NOMO-1 (cell line): Measurements from ENCODE around the gene FBXL19.
"Not testable (repeated sequence)": the region's sequence is repeated elsewhere in the genome, so short reads cannot be mapped to it uniquely, and the experiment has no call there.

ENCODE experiments used
- DNase-seq, 2 experiments: peaks; one replicate each; lab custom pipeline; 2025; ENCODE audit not compliant: unreplicated experiment in 2 of 2; lab: John Stamatoyannopoulos, UW

FBXL19 gene

GRCh38 chr16:30923554-30924075 is at the start of gene FBXL19:
Gene FBXL19 (plus strand): TSS chr16:30923572. CDS start chr16:30925755, 2,183 bp downstream.
- DNase-seq = no peak

DNA sequence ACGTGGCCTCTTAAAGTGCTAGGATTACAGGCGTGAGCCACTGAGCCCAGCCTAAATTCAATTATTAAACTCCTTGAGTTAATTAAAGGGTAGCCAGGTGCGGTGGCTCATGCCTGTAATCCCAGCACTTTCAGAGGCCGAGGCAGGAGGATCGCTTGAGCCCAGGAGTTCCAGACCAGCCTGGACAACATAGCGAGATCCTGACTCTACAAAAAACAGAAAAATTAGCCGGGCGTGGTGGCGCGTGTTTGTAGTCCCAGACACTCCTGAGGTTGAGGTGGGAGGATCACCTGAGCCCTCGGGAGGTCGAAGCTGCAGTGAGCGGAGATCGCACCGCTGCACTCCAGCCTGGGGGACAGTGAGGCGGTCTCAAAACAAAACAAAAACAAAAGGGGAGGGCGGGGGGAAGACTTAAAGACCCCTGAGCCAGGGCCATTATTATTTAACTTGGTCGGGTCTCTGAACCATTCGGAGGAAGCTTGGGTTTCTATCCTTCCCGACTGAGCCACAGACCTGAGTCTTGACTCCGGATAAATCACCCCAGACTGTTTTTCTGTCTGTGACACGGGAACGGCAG is 49.0 kb upstream of the FBXL19 start:
- DNase-seq = no peak

DNA sequence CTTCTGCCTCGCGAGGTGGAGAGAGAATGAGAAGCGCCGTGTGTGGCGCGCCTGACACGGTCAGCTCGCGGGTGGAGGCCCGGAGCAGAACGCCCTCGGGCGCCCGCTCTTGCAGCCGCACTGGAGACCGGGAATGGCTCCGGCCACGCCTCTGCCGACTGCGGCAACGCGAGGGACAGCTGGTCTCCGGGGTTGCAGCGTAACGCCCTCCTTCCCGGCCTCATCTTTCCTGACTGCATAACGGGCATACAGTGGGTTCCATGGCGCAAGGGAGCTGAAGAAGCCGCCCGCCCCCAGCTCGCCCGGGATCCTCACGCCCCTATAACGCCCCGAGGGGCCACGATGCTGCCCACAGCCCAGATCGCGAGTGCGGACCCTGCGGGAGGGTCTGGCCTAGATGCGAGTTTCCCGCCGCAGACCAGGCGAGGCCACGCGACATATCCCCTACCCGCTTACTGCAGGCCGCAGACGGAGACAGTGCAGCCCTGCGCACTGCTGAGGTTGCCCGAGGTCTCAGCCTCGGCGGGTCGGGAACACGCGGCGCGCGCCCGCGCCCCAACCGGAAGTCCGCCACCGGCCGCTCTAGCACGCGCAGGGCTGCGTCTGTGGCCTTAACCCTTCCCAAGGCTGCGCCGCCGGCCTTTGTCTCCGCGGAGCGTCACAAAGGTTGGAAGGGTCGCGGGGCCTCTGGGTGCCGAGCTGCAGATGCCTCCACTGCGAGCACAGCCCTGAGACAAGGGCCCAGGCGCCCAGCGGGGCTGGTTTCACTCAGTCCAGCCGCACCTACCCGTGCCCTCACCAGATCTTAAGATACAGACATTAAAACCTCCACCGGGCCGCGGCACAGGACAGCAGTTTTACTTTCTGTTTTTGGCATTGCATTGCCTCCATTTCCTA is 48.3 kb upstream of the FBXL19 start:
- peak; percentile 79 to 92 for DNase-seq

DNA sequence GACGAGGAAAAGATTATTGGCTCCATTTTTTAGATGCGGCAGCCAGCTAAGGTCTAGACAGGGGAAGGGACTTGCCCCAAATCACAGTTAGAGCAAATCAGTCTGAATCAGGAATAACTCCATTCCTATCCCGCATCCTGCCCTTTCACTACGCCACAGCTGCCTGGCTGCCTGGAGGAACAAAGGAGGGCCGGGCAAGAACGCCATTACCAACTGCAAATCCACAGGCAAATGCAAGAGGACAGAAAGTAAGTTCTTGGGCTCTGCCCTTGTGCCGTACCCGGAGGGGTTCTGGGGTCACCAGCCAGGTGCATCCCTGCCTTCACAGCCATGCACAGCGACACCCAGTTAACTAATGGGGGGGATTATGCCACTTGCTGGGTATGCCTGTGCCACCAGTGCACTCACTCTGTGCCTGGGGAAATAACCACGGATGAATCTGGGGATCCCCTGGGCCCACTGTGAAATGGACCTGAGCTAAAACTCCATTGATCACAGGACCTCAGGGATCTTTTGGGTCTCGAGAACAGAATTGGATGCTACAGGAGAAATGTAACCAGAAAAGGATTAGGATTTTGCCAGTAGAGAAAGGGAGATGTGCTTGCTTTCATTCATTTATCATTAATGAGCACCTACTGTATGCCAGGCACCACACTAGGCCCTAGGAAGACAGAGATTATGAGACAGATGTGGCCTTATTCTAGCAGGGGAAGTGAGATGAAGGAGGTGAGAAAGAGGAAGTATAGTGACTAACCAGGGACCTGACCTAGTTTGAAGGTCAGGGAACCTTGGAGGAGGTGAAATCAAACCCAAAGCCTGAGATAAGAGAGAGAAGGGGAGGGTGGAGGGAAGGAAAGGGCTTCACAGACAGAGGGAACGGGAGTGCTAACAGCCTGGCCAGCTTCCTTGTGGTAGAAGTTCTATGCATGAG is 47.2 kb upstream of the FBXL19 start:
- DNase-seq = peak; percentile 25 to 81

DNA sequence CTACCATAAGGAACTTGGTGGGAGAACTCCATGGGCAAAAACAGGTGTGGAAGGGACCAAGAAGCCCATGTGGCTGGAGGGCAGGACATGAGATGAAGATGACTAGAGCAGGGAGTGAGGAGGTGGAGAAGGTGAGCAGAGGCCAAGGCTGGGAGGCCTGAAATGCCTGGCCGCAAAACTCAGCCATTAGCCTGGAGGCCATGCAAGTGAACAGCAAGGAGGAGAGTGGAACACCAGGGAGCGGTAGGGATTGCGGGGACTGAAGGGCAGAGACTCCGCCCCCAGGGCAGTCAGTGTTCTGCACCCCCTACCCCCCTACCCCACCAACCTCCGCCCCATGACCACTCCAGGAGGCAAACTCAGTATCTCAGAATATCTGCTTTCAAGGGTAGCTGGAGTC is 46.5 kb upstream of the FBXL19 start:
- DNase-seq = no peak

DNA sequence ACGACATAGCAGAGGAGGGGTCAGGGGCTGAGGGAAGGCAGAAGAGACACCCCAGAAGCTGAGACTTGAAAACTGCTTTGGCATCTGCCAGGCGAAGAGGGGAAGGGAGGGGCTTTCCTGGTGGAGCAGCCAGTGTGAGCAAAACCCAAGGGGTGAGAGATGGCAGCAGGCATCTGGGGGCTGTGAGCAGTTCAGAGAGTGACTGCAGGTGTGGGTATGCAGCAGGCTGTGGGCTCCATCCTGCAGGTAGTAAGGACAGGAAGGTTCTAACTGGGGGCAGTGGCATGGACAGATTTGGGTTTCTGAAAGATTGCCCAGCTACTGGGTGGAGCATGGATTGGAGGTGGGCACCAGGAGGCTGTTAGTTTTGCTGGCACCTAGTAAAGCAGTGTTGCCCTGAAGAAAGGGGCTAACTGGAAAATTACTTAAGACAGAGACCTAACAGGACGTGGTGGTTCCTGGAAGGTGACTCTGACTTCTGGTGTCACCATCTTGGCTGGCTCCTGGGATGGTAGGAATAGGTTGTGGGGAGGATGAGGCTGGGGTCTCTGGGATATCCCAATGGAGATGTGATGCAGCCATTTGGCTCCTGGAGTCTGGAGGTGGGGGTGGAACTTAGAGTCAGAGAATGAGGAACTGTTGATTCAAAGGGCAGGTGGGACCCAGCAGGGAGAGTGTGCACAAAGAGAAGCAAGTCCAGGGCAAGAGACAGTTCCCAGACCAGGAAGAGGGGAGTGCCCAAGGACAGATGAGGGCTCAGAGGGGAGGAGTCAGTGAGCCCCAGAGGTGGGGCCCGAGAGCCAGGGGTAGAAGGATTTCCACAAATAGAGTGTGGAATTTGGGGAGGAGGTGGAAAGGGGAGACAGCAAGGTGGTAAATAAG is 40.7 kb upstream of the FBXL19 start:
- DNase-seq = no peak

GRCh38 chr16:30884760-30885159 is 38.6 kb upstream of the FBXL19 start:
- no peak for DNase-seq

GRCh38 chr16:30885196-30885595 is 38.2 kb upstream of the FBXL19 start:
- DNase-seq = no peak

DNA sequence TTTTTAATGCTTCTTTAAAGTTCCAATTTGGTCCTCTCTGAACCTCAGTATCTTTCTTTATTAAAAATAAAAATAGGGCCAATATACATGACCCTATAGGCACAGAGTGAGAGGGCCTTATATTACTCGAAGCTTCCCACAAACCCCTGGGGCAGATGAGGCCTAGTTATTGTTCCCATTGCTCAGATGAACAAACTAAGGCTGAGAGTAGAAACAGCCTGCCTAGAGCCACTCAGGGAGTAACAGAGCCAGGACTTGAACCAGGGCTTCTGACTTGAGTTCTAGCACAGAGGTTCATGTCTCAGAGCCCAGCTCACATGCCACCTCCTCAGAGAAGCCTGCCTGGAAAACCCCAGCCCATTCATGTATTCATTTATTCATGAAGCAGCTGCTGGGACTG is 37.2 kb upstream of the FBXL19 start:
- no peak for DNase-seq

DNA sequence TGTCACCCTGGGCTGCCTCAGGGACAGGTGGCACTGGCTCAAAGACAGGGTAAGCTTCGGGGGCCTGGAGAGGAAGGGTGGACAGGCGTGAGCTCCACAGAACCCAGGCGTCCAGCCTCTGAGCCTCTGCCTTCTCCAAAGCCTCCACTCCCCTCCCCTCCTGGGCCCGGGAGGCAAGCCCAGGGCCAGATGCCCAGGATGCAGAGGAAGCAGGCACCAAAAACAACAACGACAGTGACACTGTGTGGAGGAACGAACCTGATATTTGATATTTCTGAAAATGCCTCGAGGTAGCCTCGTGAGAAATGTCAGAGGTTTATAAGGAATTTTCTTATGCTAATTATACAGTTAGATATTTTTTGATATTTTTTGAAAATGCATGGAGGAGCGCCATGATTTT is 35.4 kb upstream of the FBXL19 start:
- no peak for DNase-seq

DNA sequence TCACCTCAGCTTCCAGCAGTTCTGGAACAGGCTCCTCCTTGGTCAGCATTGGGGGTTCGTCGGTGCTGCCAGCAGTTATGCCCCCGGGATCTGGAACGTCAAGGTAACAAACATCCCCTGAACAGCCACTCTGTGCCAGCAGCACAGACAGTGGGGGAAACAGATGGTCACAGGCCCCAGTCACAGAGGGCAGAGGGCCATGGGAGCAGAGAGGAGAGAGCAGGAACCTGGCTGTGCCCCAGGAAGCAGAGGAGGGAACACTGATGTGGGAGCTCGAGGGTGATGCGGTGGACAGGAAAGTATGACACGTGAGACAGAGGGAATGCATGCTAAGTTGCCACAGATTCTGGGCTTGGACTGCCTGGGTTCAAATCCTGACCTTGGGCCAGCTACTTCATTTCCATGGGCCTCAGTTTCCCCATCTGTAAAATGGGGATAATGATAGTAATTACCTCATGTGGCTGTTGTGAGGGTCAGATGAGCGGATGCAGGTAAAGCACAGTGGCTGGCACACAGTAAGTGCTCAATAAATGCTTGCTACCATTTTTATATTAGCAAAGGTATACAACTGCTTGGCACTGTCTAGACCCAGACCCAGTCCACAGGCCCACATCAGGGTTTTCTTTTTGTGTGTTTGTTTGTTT is 34.4 kb upstream of the FBXL19 start:
- DNase-seq = no peak

DNA sequence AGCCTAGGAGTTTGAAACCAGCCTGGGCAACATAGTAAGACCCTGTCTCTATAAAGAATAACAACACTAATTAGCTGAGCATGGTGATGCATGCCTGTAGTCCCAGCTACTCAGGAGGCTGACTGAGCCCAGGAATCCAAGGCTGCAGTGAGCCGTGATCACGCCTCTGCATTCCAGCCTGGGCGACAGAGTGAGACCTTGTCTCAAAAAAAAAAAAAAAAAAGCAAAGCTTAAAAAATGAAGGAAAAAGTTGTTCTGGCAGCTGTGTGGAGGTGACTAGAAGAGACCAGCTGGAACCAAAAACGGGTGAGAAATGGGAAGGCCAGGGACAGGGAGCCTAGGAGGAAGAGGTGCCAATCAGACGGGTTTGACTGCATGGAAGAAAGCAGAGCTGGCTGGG is 33.7 kb upstream of the FBXL19 start:
- no peak for DNase-seq

DNA sequence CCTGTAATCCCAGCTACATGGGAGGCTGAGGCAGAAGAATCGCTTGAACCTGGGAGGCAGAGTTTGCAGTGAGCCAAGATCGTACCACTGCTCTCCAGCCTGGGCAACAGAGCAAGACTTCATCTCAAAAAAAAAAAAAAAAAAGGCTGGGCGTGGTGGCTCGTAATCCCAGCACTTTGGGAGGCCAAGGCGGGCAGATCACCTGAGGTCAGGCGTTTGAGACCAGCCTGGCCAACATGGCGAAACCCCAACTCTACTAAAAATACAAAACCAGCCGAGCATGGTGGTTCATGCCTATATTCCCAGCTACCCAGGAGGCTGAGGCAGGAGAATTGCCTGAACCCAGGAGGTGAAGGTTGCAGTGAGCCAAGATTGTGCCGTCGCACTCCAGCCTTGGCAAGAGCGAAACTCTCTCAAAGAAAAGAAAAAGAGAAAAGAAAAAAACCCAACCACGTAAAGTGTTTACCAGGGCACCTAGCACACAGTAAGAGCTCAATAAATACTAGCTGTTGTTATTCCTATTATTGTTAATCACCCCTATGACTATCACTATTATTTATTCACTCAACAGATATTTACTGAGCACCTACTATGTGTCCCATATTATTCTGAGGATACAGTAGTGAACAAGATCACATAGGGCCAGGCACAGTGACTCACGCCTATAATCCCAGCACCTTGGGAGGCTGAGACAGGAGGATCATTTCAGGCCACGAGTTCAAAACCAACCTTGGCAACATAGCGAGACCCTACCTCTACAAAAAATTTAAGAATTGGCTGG is 32.1 kb upstream of the FBXL19 start:
- DNase-seq = not testable (repeated sequence)

- DNase-seq = no peak
Observed at GRCh38 chr16:30892670-30893416, 30.5 kb upstream of the FBXL19 start.

DNA sequence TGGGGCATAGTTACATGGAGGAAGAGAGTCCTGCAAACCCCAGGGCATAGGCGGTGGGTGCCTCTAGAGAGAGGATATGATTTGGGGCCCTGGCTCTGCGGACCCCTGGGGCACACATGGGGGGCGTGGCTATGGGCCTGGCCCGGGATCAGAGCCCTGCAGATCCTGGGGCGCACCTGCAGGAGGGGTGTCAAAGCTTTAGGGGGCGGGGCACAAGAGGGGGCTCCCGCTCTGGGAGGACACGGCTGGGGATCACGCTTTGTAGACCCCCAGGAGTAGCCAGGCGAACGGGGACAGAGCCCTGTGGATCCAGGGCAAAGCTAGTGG is 30.0 kb upstream of the FBXL19 start:
- DNase-seq = no peak

DNA sequence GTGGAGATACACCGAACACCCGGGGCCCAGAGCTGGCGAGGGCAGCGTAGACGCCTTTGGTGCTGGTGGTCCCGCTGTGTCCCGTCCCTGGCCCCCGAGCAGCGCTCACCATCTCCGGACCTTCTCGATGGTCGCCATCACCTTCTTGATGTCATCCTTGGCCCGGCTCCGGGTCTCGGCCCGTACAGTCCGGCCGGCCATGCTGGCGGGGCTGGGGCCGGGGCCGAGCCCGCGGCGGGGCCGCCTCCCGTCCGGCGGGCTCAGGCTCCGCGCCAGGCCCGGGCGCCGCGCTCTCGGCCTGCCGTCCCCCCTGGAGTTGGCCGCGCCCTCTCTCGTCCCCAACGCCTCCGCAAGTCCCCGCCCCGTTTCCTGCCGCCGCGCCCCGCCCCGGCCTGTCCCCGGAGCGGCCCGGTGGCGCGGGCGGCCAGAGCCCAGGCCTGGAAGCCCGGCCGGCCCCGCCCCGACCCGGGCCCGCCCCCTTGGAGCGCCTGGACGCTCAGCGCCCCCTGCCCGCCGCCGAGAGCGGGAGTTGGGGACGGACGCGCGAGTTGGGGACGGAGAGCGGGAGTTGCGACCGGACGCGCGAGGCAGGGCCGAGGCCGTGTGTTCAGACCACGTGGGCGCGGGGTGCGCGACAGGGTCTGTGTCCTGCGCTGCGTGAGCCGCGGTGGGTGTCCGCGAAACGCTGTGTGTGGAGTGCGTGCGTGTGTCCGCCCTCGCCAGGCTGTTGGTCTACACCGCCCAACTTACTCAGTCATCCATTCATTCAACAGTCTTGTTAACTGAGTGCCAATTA is 29.4 kb upstream of the FBXL19 start, which contains the start of gene BCL7C:
BCL7C (minus strand) TSS at position 334 of the 796 bp plus-strand sequence; CDS start at position 201, 133 bp downstream.
- DNase-seq = peak; percentile 81 to 91
